Fibroblast of lung (primary cell): ENCODE measurements around the gene CCHCR1. TPM values are rescaled to one million over a fixed set of nuclear protein-coding genes. Genes with fewer than 3 reads are reported as not detected.

ENCODE experiments used
- DNase-seq, 2 donors: peaks; one replicate each; pipeline versions ENCODE4 v3.0.0 to v3.0.0-alpha.2; 2010; ENCODE audit warnings: low read depth in 2 of 2
- H2AFZ ChIP-seq: 2 replicates; pipeline ENCODE4 v1.5.1; 2012; ENCODE audit warnings: low read length, control low read depth, inconsistent platforms
- H3K27ac ChIP-seq: 2 replicates; pipeline ENCODE4 v1.5.1; 2011; ENCODE audit warnings: low read length, control low read depth; ENCODE audit not compliant: insufficient read depth
- H3K27me3 ChIP-seq: 2 replicates; pipeline ENCODE4 v1.5.1; 2011; ENCODE audit warnings: mild to moderate bottlenecking, low read length; ENCODE audit not compliant: control insufficient read depth, insufficient read depth
- H3K36me3 ChIP-seq: 2 replicates; pipeline ENCODE4 v1.5.1; 2011; ENCODE audit warnings: low read length; ENCODE audit not compliant: control insufficient read depth, insufficient read depth
- H3K4me1 ChIP-seq: 2 replicates; pipeline ENCODE4 v1.5.1; 2011; ENCODE audit warnings: low read length; ENCODE audit not compliant: control insufficient read depth, insufficient read depth; ENCODE audit errors: extremely low read depth
- H3K4me2 ChIP-seq: 2 replicates; pipeline ENCODE4 v1.5.1; 2011; ENCODE audit warnings: low read length, control low read depth; ENCODE audit not compliant: insufficient read depth; ENCODE audit errors: extremely low read depth
- H3K4me3 ChIP-seq, 4 experiments: fragments of 200-600 bp in 1 of 4; sonication (generic) in 1 of 4; replicated peaks in 1 of 4; 2 replicates each; pipeline ENCODE4 v1.5.1; 2011 to 2016; ENCODE audit warnings: low read length in 4 of 4, low read depth in 3 of 4, mild to moderate bottlenecking in 3 of 4, control low read depth in 2 of 4, inconsistent platforms in 1 of 4, mixed read lengths in 1 of 4; ENCODE audit not compliant: insufficient read depth in 1 of 4; ENCODE audit errors: control extremely low read depth in 1 of 4
- H3K79me2 ChIP-seq: 2 replicates; pipeline ENCODE4 v1.5.1; 2012; ENCODE audit warnings: mild to moderate bottlenecking, low read length, inconsistent platforms; ENCODE audit not compliant: control insufficient read depth, insufficient read depth
- H3K9ac ChIP-seq: 2 replicates; pipeline ENCODE4 v1.5.1; 2011; ENCODE audit warnings: mild to moderate bottlenecking, low read length, control low read depth; ENCODE audit not compliant: insufficient read depth
- H3K9me3 ChIP-seq: 2 replicates; pipeline ENCODE4 v1.5.1; 2012; ENCODE audit warnings: low read depth, low read length; ENCODE audit not compliant: control insufficient read depth, insufficient read depth
- H4K20me1 ChIP-seq: 2 replicates; pipeline ENCODE4 v1.5.1; 2011; ENCODE audit warnings: low read length; ENCODE audit not compliant: control insufficient read depth, insufficient read depth; ENCODE audit errors: extremely low read depth
- EZH2 ChIP-seq: IDR thresholded peaks from 2 replicates; pipeline ENCODE4 v1.5.1; 2012; ENCODE audit warnings: low read length, control low read depth, mild to moderate bottlenecking; ENCODE audit errors: missing control alignments
- polyA plus RNA-seq, 2 donors: library from polyadenylated mRNA; depleted of rRNA in 1 of 2; stranded (reverse) in 1 of 2; unstranded in 1 of 2; fragments of >200 nt; gene quantifications; 2 replicates each; pipeline ENCODE4 v1.2.1, GENCODE V29; 2011 to 2012; ENCODE audit warnings: missing spikeins in 1 of 2
- total RNA-seq: library from RNA; depleted of rRNA; stranded (reverse); fragments of >200 nt; gene quantifications from 2 replicates; pipeline ENCODE4 v1.2.1, GENCODE V29; 2014
- TF ChIP-seq, protein P1 (sequence below), 2 donors: IDR thresholded peaks in 1 of 2; conservative IDR thresholded peaks in 1 of 2; 1 replicate in 1 of 2; 2 replicates in 1 of 2; pipeline ENCODE4 v1.5.1; 2011 to 2012; ENCODE audit warnings: low read length in 2 of 2, control low read depth in 1 of 2, inconsistent platforms in 1 of 2, low read depth in 1 of 2, mild to moderate bottlenecking in 1 of 2

The CCHCR1 gene
- total and polyA plus RNA-seq, 2 donors (not counting 1 experiment from before 2014, with no cell fraction given): 7.4 to 19.3 TPM

- DNase-seq: no peak
- Histone ChIP-seq H3K27ac (no peak overlapping the region), H3K9me3 (no peaks in the 10 kb centered on the region), H4K20me1 (no peaks in the 10 kb centered on the region), H3K4me1 (peaks cover 19% of the 10 kb centered on the region), H3K9ac (no peak overlapping the region), H3K4me2 (peak overlapping the region; percentile 75), H3K4me3 (peak overlapping the region in 1 of 4 experiments; percentile 39), H2AFZ (peak overlapping the region; percentile 36), H3K27me3 (peaks cover 3% of the 10 kb centered on the region), H3K36me3 (no peaks in the 10 kb centered on the region), H3K79me2 (no peaks in the 10 kb centered on the region)
- TF ChIP-seq, protein P1, sequence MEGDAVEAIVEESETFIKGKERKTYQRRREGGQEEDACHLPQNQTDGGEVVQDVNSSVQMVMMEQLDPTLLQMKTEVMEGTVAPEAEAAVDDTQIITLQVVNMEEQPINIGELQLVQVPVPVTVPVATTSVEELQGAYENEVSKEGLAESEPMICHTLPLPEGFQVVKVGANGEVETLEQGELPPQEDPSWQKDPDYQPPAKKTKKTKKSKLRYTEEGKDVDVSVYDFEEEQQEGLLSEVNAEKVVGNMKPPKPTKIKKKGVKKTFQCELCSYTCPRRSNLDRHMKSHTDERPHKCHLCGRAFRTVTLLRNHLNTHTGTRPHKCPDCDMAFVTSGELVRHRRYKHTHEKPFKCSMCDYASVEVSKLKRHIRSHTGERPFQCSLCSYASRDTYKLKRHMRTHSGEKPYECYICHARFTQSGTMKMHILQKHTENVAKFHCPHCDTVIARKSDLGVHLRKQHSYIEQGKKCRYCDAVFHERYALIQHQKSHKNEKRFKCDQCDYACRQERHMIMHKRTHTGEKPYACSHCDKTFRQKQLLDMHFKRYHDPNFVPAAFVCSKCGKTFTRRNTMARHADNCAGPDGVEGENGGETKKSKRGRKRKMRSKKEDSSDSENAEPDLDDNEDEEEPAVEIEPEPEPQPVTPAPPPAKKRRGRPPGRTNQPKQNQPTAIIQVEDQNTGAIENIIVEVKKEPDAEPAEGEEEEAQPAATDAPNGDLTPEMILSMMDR (conservative IDR thresholded peaks at IDR 0.05 in 1 of 2, IDR thresholded peaks at IDR 0.05 in 1 of 2; ENCODE audit: low read depth in 1 of 2, low read length in 2 of 2): no peak
- TF ChIP-seq EZH2: no peak
Observed at GRCh38 chr6:31116661-31117385, 40.8 kb downstream of the CCHCR1 start.

- peaks cover 19% of the 10 kb centered on the region for H3K4me1 ChIP-seq
- H3K27me3 ChIP-seq: peaks cover 3% of the 10 kb centered on the region
- no peak overlapping the region for H3K27ac ChIP-seq
- H2AFZ ChIP-seq: no peak overlapping the region
- no peaks in the 10 kb centered on the region for H4K20me1 ChIP-seq
- no peak for DNase-seq
- H3K79me2 ChIP-seq: no peaks in the 10 kb centered on the region
- H3K9me3 ChIP-seq: no peaks in the 10 kb centered on the region
- no peak overlapping the region for H3K4me2 ChIP-seq
- H3K9ac ChIP-seq: no peak overlapping the region
- no peak overlapping the region for H3K4me3 ChIP-seq
- no peaks in the 10 kb centered on the region for H3K36me3 ChIP-seq
- TF ChIP-seq EZH2: no peak
- TF ChIP-seq, protein P1 (conservative IDR thresholded peaks at IDR 0.05 in 1 of 2, IDR thresholded peaks at IDR 0.05 in 1 of 2; ENCODE audit: low read depth in 1 of 2, low read length in 2 of 2): no peak
Observed at GRCh38 chr6:31115941-31116560, 41.6 kb downstream of the CCHCR1 start.

- H3K36me3 ChIP-seq: no peaks in the 10 kb centered on the region
- peak; percentile 56 to 58 for DNase-seq
- peaks cover 7% of the 10 kb centered on the region for H3K27me3 ChIP-seq
- H3K4me2 ChIP-seq: peak overlapping the region; percentile 51
- peaks cover 19% of the 10 kb centered on the region for H3K4me1 ChIP-seq
- no peak overlapping the region for H3K9ac ChIP-seq
- no peak overlapping the region for H2AFZ ChIP-seq
- H3K79me2 ChIP-seq: no peaks in the 10 kb centered on the region
- no peaks in the 10 kb centered on the region for H4K20me1 ChIP-seq
- H3K9me3 ChIP-seq: no peaks in the 10 kb centered on the region
- TF ChIP-seq EZH2: no peak
- TF ChIP-seq, protein P1 (conservative IDR thresholded peaks at IDR 0.05 in 1 of 2, IDR thresholded peaks at IDR 0.05 in 1 of 2; ENCODE audit: low read depth in 1 of 2, low read length in 2 of 2): peak; percentile 18 to 35
- H3K4me3 ChIP-seq: peak overlapping the region in 2 of 4 experiments; percentile 26 to 31
- peak overlapping the region; percentile 31 for H3K27ac ChIP-seq
Observed at GRCh38 chr6:31114970-31115849, 42.4 kb downstream of the CCHCR1 start.
